ENCODE data around the gene TEN1. TPM values are rescaled to one million over a fixed set of nuclear protein-coding genes. Genes with fewer than 3 reads are reported as not detected.
"Not testable (repeated sequence)": the region's sequence is repeated elsewhere in the genome, so short reads cannot be mapped to it uniquely, and the experiment has no call there.

The TEN1 gene
- total RNA-seq, 1 donor: 18.9 TPM

DNA sequence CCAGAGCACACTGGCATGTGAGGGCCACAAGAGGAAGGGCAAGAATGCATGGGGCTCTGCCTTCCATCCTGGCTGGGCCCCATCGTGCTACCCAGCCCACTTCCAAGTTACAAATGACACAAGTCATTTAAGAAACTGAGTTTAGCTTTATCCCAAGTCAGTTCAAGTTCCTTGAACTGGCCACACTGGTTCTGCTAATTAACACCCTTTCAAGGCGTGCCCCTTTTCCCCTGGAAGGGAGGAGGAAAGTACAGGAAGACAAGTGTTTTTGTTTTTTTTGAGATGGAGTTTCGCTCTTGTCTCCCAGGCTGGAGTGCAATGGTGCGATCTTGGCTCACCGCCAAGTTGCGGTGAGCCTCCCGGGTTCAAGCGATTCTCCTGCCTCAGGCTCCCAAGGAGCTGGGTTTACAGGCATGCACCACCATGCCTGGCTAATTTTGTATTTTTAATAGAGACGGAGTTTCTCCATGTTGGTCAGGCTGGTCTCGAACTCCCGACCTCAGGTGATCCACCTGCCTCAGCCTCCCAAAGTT lies 65.5 kb downstream of the TEN1 start:
- not testable (repeated sequence) for H3K27me3 ChIP-seq (ENCODE audit: insufficient read depth, low read length); H3K9me3 ChIP-seq (ENCODE audit: low read depth, low read length); H3K4me3 ChIP-seq (ENCODE audit: low read length)
- peaks cover 15% of the 10 kb centered on the region for H3K4me1 ChIP-seq (ENCODE audit: insufficient read depth, low read length)

- H3K27me3 ChIP-seq (ENCODE audit: insufficient read depth, low read length): no peaks in the 10 kb centered on the region
- peaks cover 25% of the 10 kb centered on the region for H3K4me1 ChIP-seq (ENCODE audit: insufficient read depth, low read length)
- no peak overlapping the region for H3K4me3 ChIP-seq (ENCODE audit: low read length)
- H3K9me3 ChIP-seq (ENCODE audit: low read depth, low read length): no peaks in the 10 kb centered on the region
Measured at GRCh38 chr17:76046064-76046463, 67.0 kb downstream of the TEN1 start.

DNA sequence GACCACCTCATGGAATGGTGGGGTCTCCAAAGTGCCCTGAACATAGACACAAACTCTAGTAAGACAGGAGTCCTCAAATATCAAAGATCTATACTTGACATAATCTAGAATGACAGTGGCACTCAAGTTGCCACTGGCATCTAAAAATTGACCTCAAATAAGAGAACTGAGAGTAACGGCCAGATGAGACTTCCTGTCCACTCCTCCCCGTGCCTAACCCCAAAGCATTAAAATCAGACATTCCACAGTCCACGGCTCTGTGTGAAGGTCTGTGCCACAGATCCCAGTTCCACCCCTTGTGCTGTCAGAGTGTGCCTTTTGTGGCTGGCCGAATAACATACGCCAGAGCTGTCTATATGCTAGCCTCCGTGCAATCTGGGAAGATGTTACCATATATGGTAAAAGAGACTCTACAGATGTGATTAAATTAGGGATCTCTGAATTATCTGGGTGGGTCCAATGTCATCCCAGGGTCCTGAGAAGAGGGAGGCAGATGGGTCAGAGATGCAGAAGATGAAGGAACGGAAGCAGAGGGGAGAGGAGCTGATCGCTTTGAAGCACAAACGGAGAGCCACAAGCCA lies 69.1 kb downstream of the TEN1 start:
- H3K4me1 ChIP-seq (ENCODE audit: insufficient read depth, low read length): peaks cover 25% of the 10 kb centered on the region
- H3K4me3 ChIP-seq (ENCODE audit: low read length): no peak overlapping the region
- no peaks in the 10 kb centered on the region for H3K9me3 ChIP-seq (ENCODE audit: low read depth, low read length)
- no peaks in the 10 kb centered on the region for H3K27me3 ChIP-seq (ENCODE audit: insufficient read depth, low read length)

- no peaks in the 10 kb centered on the region for H3K9me3 ChIP-seq (ENCODE audit: low read depth, low read length)
- H3K4me1 ChIP-seq (ENCODE audit: insufficient read depth, low read length): peaks cover 25% of the 10 kb centered on the region
- no peaks in the 10 kb centered on the region for H3K27me3 ChIP-seq (ENCODE audit: insufficient read depth, low read length)
Measured at GRCh38 chr17:76048711-76049110, 69.7 kb downstream of the TEN1 start.

DNA sequence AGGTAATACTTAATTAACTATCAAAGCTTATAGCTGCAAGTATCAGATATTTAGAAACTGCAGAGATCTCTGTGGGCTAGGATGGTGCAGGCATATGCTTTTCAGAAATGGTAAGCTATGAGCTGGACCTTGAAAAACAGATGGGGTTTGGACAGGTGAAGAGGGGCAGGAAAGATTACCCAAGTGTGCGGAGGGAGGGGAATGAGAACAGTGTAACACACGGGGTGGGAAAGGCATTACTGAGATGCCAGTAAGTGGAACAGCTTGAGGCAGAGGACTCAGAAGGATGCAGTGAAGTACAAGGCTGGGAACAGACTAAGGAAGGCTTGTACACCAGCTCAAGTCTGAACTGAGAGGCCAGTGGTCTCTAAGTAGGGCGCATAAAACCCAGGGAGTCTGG lies 70.2 kb downstream of the TEN1 start:
- no peaks in the 10 kb centered on the region for H3K27me3 ChIP-seq (ENCODE audit: insufficient read depth, low read length)
- H3K4me3 ChIP-seq (ENCODE audit: low read length): no peak overlapping the region
- peaks cover 25% of the 10 kb centered on the region for H3K4me1 ChIP-seq (ENCODE audit: insufficient read depth, low read length)
- H3K9me3 ChIP-seq (ENCODE audit: low read depth, low read length): no peaks in the 10 kb centered on the region

More at GRCh38 chr17:76048711-76049110, 69.7 kb downstream of the TEN1 start:
- H3K4me3 ChIP-seq (ENCODE audit: low read length): no peak overlapping the region

DNA sequence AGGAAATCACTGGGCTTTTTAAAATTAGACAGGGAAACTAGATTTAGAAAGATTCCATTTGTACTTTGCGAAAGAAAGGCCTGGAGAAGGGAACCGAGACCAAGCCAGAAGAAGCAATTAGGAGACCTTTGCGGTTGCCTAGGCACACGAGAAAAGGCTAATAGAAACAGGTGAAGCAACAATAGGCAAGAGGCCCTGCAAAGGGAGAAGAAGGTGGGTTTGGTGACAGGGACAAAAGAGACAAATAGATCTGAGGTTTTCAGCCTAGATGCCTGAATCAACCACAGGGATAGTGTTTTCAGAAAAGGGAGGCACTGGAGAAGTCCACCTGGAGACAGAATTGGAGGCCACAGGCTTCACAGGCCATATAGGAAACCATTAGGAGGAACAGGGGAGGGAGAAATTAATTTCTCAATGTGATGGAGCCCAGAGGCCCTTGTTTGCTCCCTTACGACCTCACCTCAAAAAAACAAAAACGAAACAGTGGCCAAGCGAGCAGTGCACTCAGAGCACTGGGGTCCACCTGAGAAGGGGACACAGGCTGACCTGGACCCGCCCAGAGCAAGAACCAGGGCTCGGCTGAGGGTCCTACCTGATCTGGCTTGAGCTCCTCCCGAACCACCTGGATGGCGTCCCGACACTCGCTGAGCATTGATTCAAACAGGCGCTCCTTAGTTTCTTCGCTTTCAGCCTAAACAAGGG lies 70.9 kb downstream of the TEN1 start:
- no peak overlapping the region for H3K4me3 ChIP-seq (ENCODE audit: low read length)
- H3K27me3 ChIP-seq (ENCODE audit: insufficient read depth, low read length): no peaks in the 10 kb centered on the region
- peaks cover 25% of the 10 kb centered on the region for H3K4me1 ChIP-seq (ENCODE audit: insufficient read depth, low read length)
- no peaks in the 10 kb centered on the region for H3K9me3 ChIP-seq (ENCODE audit: low read depth, low read length)

Other genes starting within 250 kb of the TEN1 start
- gene GALK1, start 214.0 kb upstream of the TEN1 start, total RNA-seq: 8.8 TPM
- gene UNK, start 194.4 kb upstream of the TEN1 start, total RNA-seq: 32.8 TPM
- 42.9 TPM for gene UNC13D, start 134.8 kb upstream of the TEN1 start, total RNA-seq
- gene WBP2, start 123.9 kb upstream of the TEN1 start, total RNA-seq: 30.5 TPM
- gene TRIM47, start 100.7 kb upstream of the TEN1 start, total RNA-seq: 0.63 TPM
- 5.8 TPM for gene TRIM65, start 82.3 kb upstream of the TEN1 start, total RNA-seq
- gene MRPL38, start 74.4 kb upstream of the TEN1 start, total RNA-seq: 45.4 TPM
- 11.2 TPM for gene FBF1, start 38.2 kb upstream of the TEN1 start, total RNA-seq
- gene ACOX1, start 74 bp upstream of the TEN1 start, total RNA-seq: 18.5 TPM
- gene CDK3, start 21.6 kb downstream of the TEN1 start, total RNA-seq: 1.8 TPM
- gene EVPL, start 48.1 kb downstream of the TEN1 start, total RNA-seq: under 0.01 TPM
- 34.7 TPM for gene SRP68, start 93.3 kb downstream of the TEN1 start, total RNA-seq
- 0.63 TPM for gene GALR2, start 95.5 kb downstream of the TEN1 start, total RNA-seq
- gene ZACN, start 99.9 kb downstream of the TEN1 start, total RNA-seq: 0.21 TPM
- 49.2 TPM for gene EXOC7, start 124.5 kb downstream of the TEN1 start, total RNA-seq
- 1.3 TPM for gene FOXJ1, start 162.0 kb downstream of the TEN1 start, total RNA-seq

All from mononuclear cell (primary cell).